Neuronal stem cell (in vitro differentiated cells): Measurements from ENCODE around the gene CHGA.

Source experiments
- DNase-seq: peaks from one replicate; pipeline ENCODE4 v3.0.0-alpha.2; 2013; ENCODE audit warnings: low spot score
- H2AFZ ChIP-seq: one replicate; pipeline ENCODE4 v1.6.1; 2013; ENCODE audit warnings: mild to moderate bottlenecking, low read length, inconsistent platforms
- H2AK5ac ChIP-seq: 2 replicates; pipeline ENCODE4 v1.6.1; 2013; ENCODE audit warnings: low read depth, mild to moderate bottlenecking, inconsistent platforms, low read length, moderate library complexity, mixed read lengths
- H2BK120ac ChIP-seq: 2 replicates; pipeline ENCODE4 v1.6.1; 2013; ENCODE audit warnings: low read depth, mild to moderate bottlenecking, inconsistent platforms, low read length, moderate library complexity, mixed read lengths
- H2BK12ac ChIP-seq: one replicate; pipeline ENCODE4 v1.6.1; 2013; ENCODE audit warnings: low read length, inconsistent platforms
- H2BK15ac ChIP-seq: 2 replicates; pipeline ENCODE4 v1.6.1; 2013; ENCODE audit warnings: mild to moderate bottlenecking, low read length, inconsistent platforms, mixed read lengths
- H2BK5ac ChIP-seq: one replicate; pipeline ENCODE4 v1.6.1; 2013; ENCODE audit warnings: inconsistent platforms, mild to moderate bottlenecking, low read length, moderate library complexity
- H3K14ac ChIP-seq: one replicate; pipeline ENCODE4 v1.6.1; 2013; ENCODE audit warnings: low read length, inconsistent platforms
- H3K18ac ChIP-seq: 2 replicates; pipeline ENCODE4 v1.6.1; 2013; ENCODE audit warnings: low read length, inconsistent platforms
- H3K23ac ChIP-seq: 2 replicates; pipeline ENCODE4 v1.6.1; 2013; ENCODE audit warnings: low read depth, mild to moderate bottlenecking, mixed read lengths, low read length, inconsistent platforms; ENCODE audit not compliant: poor library complexity
- H3K27ac ChIP-seq: replicated peaks from 3 replicates; pipeline ENCODE4 v1.5.1; 2013; ENCODE audit warnings: low read length, inconsistent platforms
- H3K27me3 ChIP-seq, 3 experiments: 2 replicates each; pipeline ENCODE4 v1.6.1; 2013; ENCODE audit warnings: low read length in 3 of 3, mild to moderate bottlenecking in 2 of 3, inconsistent platforms in 1 of 3, low read depth in 1 of 3, mixed read lengths in 1 of 3, moderate library complexity in 1 of 3; ENCODE audit not compliant: control insufficient read depth in 3 of 3, insufficient read depth in 3 of 3
- H3K36me3 ChIP-seq, 2 donors: replicated peaks in 1 of 2; 2 replicates each; pipeline ENCODE4 v1.6.1; 2013; ENCODE audit warnings: low read length in 2 of 2; ENCODE audit not compliant: control insufficient read depth in 2 of 2, insufficient read depth in 2 of 2
- H3K4ac ChIP-seq: 2 replicates; pipeline ENCODE4 v1.6.1; 2013; ENCODE audit warnings: inconsistent platforms, mild to moderate bottlenecking, low read length, moderate library complexity
- H3K4me1 ChIP-seq, 2 donors: 1 replicate in 1 of 2; 2 replicates in 1 of 2; pipeline ENCODE4 v1.6.1; 2013; ENCODE audit warnings: low read length in 2 of 2, low read depth in 1 of 2; ENCODE audit not compliant: control insufficient read depth in 2 of 2, insufficient read depth in 1 of 2
- H3K4me2 ChIP-seq: one replicate; pipeline ENCODE4 v1.6.1; 2013; ENCODE audit warnings: mild to moderate bottlenecking, low read length, inconsistent platforms; ENCODE audit not compliant: insufficient read depth, poor library complexity, severe bottlenecking
- H3K4me3 ChIP-seq, 2 donors: 2 replicates each; pipeline ENCODE4 v1.5.1; 2013; ENCODE audit warnings: low read length in 2 of 2, mild to moderate bottlenecking in 2 of 2, inconsistent platforms in 1 of 2, moderate library complexity in 1 of 2
- H3K79me1 ChIP-seq: one replicate; pipeline ENCODE4 v1.6.1; 2013; ENCODE audit warnings: low read depth, mild to moderate bottlenecking, inconsistent platforms, low read length, moderate library complexity
- H3K9ac ChIP-seq: one replicate; pipeline ENCODE4 v1.6.1; 2013; ENCODE audit warnings: mild to moderate bottlenecking, low read depth, low read length, inconsistent platforms; ENCODE audit not compliant: poor library complexity
- H3K9me3 ChIP-seq, 2 donors: replicated peaks in 1 of 2; 2 replicates each; pipeline versions ENCODE3 to v1.6.1; 2013; ENCODE audit warnings: low read length in 2 of 2, mild to moderate bottlenecking in 2 of 2, inconsistent platforms in 1 of 2, low read depth in 1 of 2, mixed read lengths in 1 of 2, moderate library complexity in 1 of 2; ENCODE audit not compliant: control insufficient read depth in 2 of 2, insufficient read depth in 1 of 2
- H4K8ac ChIP-seq: one replicate; pipeline ENCODE4 v1.6.1; 2013; ENCODE audit warnings: low read depth, mild to moderate bottlenecking, inconsistent platforms, low read length, moderate library complexity
- H4K91ac ChIP-seq: one replicate; pipeline ENCODE4 v1.6.1; 2013; ENCODE audit warnings: low read length, low read depth, mild to moderate bottlenecking, inconsistent platforms; ENCODE audit not compliant: poor library complexity
- WGBS, 2 donors: extraction: QIAGEN DNeasy Blood & Tissue Kit; methylation state at CpG; one replicate each; pipeline ENCODE4 v1.1.7; 2013; ENCODE audit warnings: missing lambda C conversion rate in 2 of 2, mixed read lengths in 1 of 2; ENCODE audit not compliant: insufficient read length in 2 of 2, insufficient replicate concordance in 1 of 2; ENCODE audit errors: extremely low coverage in 2 of 2; 5-methylcytosine and 5-hydroxymethylcytosine counted together

CHGA gene

GRCh38 chr14:92880351-92880750 is 42.6 kb upstream of the CHGA start:
- H2BK120ac ChIP-seq: no peak overlapping the region
- H2AFZ ChIP-seq: no peak overlapping the region
- no peak overlapping the region for H3K18ac ChIP-seq
- no peak overlapping the region for H3K9ac ChIP-seq
- no peak overlapping the region for H2BK15ac ChIP-seq
- H4K91ac ChIP-seq: no peak overlapping the region
- no peak overlapping the region for H3K23ac ChIP-seq
- no peak overlapping the region for H3K4me2 ChIP-seq
- peaks cover 9 to 10% of the 10 kb centered on the region in 2 donors for H3K4me1 ChIP-seq
- no peak overlapping the region for H3K4ac ChIP-seq
- no peaks in the 10 kb centered on the region for H3K27me3 ChIP-seq
- no peaks in the 10 kb centered on the region for H3K79me1 ChIP-seq
- no CpG with 5 or more reads among the region's 7 CpGs for WGBS, 2 donors
- peaks cover 0 to 2% of the 10 kb centered on the region in 2 donors for H3K9me3 ChIP-seq
- no peak overlapping the region for H2AK5ac ChIP-seq
- H2BK12ac ChIP-seq: no peak overlapping the region
- H3K36me3 ChIP-seq: no peaks in the 10 kb centered on the region
- no peak overlapping the region for H2BK5ac ChIP-seq
- H3K4me3 ChIP-seq: no peak overlapping the region
- H3K27ac ChIP-seq: no peak overlapping the region
- no peak for DNase-seq
- H3K14ac ChIP-seq: no peak overlapping the region
- no peak overlapping the region for H4K8ac ChIP-seq

- Histone ChIP-seq H3K9me3 (peaks cover 0 to 2% of the 10 kb centered on the region in 2 donors), H4K8ac (no peak overlapping the region), H2AFZ (no peak overlapping the region), H3K4me1 (peaks cover 9 to 10% of the 10 kb centered on the region in 2 donors), H2BK15ac (no peak overlapping the region), H3K9ac (no peak overlapping the region), H3K23ac (no peak overlapping the region), H3K79me1 (no peaks in the 10 kb centered on the region), H3K27me3 (no peaks in the 10 kb centered on the region), H2BK5ac (no peak overlapping the region), H4K91ac (no peak overlapping the region), H3K4ac (no peak overlapping the region), H3K4me3 (no peak overlapping the region), H3K36me3 (no peaks in the 10 kb centered on the region), H2BK120ac (peak overlapping the region; percentile 1), H3K18ac (peak overlapping the region; percentile 70), H2BK12ac (no peak overlapping the region), H3K27ac (no peak overlapping the region), H2AK5ac (peak overlapping the region; percentile 32), H3K4me2 (no peak overlapping the region), H3K14ac (no peak overlapping the region)
- WGBS, 2 donors: 100% methylated on average over 1 of the region's 12 CpGs; no CpG with 5 or more reads in 1 of the 2 donors
- no peak for DNase-seq
Observed at GRCh38 chr14:92880851-92881250, 42.1 kb upstream of the CHGA start.

GRCh38 chr14:92883066-92883465 is 39.9 kb upstream of the CHGA start:
- Histone ChIP-seq H3K4me3 (no peak overlapping the region), H2BK5ac (no peak overlapping the region), H2AK5ac (no peak overlapping the region), H3K23ac (no peak overlapping the region), H3K4me2 (no peak overlapping the region), H3K9me3 (peaks cover 0 to 2% of the 10 kb centered on the region in 2 donors), H3K9ac (no peak overlapping the region), H3K27ac (no peak overlapping the region), H4K91ac (no peak overlapping the region), H2AFZ (no peak overlapping the region), H2BK15ac (no peak overlapping the region), H3K14ac (no peak overlapping the region), H2BK12ac (no peak overlapping the region), H2BK120ac (no peak overlapping the region), H3K27me3 (no peaks in the 10 kb centered on the region), H3K4me1 (peaks cover 3 to 6% of the 10 kb centered on the region in 2 donors), H3K18ac (no peak overlapping the region), H3K4ac (no peak overlapping the region), H4K8ac (no peak overlapping the region), H3K79me1 (no peaks in the 10 kb centered on the region), H3K36me3 (no peaks in the 10 kb centered on the region)
- no peak for DNase-seq
- WGBS, 2 donors: no CpG with 5 or more reads among the region's 5 CpGs

GRCh38 chr14:92884410-92884809 is 38.5 kb upstream of the CHGA start:
- H3K4me2 ChIP-seq: no peak overlapping the region
- no peak overlapping the region for H4K8ac ChIP-seq
- H3K79me1 ChIP-seq: no peaks in the 10 kb centered on the region
- H3K14ac ChIP-seq: no peak overlapping the region
- no peak overlapping the region for H2BK15ac ChIP-seq
- H3K36me3 ChIP-seq: no peaks in the 10 kb centered on the region
- peaks cover 0 to 3% of the 10 kb centered on the region in 2 donors for H3K4me1 ChIP-seq
- H2AFZ ChIP-seq: no peak overlapping the region
- H3K4ac ChIP-seq: no peak overlapping the region
- H2BK120ac ChIP-seq: no peak overlapping the region
- DNase-seq: no peak
- H2BK12ac ChIP-seq: no peak overlapping the region
- H4K91ac ChIP-seq: no peak overlapping the region
- H2AK5ac ChIP-seq: no peak overlapping the region
- no peak overlapping the region for H3K27ac ChIP-seq
- WGBS, 2 donors: no CpG with 5 or more reads among the region's 3 CpGs
- no peak overlapping the region for H3K9ac ChIP-seq
- H3K4me3 ChIP-seq: no peak overlapping the region
- H3K9me3 ChIP-seq: peaks cover 0 to 2% of the 10 kb centered on the region in 2 donors
- no peak overlapping the region for H3K18ac ChIP-seq
- no peaks in the 10 kb centered on the region for H3K27me3 ChIP-seq
- no peak overlapping the region for H2BK5ac ChIP-seq
- H3K23ac ChIP-seq: no peak overlapping the region
